Endometrial microvascular endothelial cells (primary cell): ENCODE data around the gene KRTAP10-8. TPM values are rescaled to one million over a fixed set of nuclear protein-coding genes. Genes with fewer than 3 reads are reported as not detected.
"Not testable (repeated sequence)": the region's sequence is repeated elsewhere in the genome, so short reads cannot be mapped to it uniquely, and the experiment has no call there.

Source experiments
- in situ Hi-C: cut with HindIII; loops from 2 replicates; pipeline ENCODE4 v1.10.0; 2017; ENCODE audit warnings: low sequenced_read_pairs, low pct_unique_long_range_greater_than_20kb; ENCODE audit errors: inconsistent ontology term
- total RNA-seq: library from RNA; depleted of rRNA; stranded (reverse); fragments of >200 nt; gene quantifications from one replicate; pipeline ENCODE4 v1.2.3, GENCODE V29; 2015; ENCODE audit errors: inconsistent ontology term

KRTAP10-8 gene
- total RNA-seq, 1 donor from 2014 or later = not detected

DNA sequence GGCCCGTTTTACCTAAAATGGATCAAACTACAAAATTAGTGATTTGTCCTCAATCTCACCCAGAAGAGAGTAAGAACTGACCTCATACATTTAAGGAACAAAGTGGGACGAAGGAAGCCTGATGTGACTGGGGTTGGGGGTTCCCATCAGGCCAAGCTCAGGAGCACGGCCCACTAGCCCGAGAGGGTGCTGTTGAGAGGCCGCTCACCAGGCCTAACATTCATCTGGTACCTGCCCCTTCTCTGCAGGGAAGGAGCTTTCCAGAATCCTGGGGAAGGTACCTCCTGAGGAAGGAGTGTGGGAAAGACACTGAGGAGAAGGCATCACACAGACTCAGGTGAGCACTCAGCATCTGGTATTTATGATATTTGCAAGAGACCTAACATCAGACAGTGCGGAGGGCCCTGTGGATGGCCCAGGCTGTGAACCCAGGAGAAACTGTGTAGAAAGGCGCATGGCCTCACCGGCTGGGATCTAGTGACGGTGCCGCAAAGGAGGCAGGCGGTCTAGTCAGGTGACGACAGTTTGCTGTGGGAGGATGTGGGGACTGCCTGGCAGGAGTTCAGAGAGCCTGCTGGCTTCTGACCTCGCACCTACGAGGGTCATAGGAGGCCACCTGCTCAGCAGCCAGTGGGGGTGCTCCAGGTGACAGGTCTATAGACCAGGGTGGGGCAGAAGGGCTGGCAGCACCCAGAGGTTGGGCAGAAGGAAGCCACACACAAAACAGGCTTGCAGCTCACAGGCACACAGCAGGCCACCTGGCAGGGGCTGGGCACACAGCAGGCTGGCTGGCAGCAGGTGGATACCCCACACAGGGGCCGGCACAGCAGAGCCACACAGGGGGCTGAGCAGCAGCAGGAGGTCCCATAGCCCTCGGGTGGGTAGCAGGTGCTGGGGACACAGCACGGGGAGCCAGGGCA, 42.0 kb downstream of the KRTAP10-8 start:
- in situ Hi-C loops = no loop called here

DNA sequence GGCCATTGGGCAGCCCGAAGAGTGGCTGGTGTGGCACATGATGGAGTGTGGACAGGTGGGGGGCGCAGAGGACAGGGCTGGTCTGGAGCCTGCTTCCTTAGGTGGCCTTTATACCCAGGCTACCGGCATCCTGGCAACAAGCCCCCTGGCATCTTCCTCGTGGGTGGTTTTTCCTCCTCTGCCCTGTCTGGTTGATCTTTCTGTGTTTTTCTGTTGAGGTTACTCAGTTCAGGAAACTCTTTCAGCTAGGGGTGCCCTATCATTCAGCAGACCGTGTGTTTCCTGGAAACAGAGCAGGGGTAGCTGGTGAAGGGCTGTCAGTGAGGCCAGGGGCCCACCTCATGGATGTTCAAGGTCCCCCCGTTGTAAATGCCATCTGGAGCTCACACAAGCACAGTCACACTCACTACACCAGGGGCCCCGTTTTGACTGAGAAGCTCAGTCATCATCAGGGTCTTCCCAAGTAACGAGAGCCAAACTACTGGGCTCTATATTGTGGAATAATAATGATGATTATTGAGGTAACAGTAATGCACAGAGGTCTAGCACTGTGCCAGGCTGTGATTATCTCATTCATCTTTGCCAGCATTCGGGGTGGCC, 42.8 kb downstream of the KRTAP10-8 start, which contains the start of gene KRTAP12-4:
Gene KRTAP12-4, minus strand, starts transcription at position 84 of the 600 bp plus-strand sequence. Its CDS starts 45 bp downstream, at position 39.
- in situ Hi-C loops = no loop called here

DNA sequence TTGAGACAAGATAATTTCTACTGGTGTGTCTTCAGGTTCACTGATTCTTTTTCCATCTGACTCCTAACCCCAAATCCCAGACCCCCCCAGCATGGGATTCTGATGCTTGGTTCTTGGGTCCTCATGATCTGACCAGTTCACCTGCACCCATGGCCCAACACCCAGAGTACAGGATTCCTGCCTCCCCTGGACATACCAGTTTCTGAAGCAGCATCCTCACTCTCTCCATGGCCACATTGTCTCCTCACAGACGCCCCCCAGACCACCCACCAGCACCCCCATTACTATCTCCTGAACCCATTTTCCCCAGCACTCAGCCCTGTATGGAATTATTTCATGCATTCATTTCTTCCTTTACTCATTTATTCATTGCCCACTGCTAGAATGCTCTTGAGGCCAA, 45.0 kb downstream of the KRTAP10-8 start:
- in situ Hi-C loops = no loop called here

DNA sequence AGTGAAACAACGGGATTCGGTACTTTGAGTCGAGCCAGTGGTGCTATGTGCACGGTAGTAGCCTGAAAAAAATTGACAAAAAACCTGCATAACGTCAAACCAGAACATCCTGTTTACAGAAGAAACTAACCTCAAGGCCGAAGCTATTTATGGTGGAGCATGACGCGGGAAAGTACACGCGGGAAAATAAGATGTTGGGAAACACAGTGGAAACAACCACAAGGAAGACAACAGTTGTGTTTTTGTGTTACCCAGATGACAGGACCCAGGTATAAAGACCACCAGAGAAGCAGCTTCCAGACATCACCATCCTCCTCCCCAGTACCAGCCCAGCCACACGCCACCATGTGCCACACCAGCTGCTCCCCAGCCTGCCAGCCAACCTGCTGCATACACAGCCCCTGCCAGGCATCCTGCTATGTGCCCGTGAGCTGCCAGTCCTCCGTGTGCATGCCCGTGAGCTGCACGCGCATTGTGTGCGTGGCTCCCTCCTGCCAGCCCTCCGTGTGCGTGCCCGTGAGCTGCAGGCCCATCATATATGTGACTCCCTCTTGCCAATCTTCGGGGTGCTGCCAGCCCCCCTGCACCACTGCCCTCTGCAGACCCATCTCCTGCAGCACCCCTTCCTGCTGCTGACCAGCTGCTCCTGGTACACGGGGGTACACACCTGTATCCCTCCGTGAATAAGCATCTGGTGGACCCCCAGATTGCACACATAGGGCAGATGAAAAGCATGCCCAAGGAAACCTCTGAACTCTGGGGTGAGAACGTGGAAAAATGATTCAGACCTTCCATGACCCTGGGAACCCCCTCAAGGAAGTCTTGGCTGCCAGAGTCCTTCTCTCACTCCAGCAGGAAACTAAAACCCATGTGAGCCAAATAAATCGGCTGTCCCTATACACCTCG, 46.0 kb downstream of the KRTAP10-8 start, which contains the start of gene KRTAP12-3:
Gene KRTAP12-3, plus strand, starts transcription at position 298 of the 906 bp plus-strand sequence. Its CDS starts 48 bp downstream, at position 346.
- in situ Hi-C loops = no loop called here

DNA sequence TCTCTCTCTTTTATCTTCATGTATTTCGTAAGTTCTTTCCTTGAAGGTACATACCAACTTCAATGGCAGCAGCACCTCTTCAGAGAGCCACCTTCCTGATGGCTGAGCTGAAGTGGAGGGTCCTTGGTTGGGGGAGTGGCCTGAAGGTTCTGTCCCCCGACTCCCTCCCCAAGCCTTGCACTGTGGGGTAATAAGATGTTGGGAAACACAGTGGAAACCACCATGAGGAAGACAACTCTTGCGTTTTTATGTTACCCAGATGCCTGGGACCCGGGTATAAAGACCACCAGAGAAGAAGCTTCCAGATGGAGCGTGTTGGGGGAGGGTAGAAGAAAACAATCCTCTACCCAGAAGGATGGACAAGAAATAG, 46.6 kb downstream of the KRTAP10-8 start:
- in situ Hi-C loops = no loop called here

DNA sequence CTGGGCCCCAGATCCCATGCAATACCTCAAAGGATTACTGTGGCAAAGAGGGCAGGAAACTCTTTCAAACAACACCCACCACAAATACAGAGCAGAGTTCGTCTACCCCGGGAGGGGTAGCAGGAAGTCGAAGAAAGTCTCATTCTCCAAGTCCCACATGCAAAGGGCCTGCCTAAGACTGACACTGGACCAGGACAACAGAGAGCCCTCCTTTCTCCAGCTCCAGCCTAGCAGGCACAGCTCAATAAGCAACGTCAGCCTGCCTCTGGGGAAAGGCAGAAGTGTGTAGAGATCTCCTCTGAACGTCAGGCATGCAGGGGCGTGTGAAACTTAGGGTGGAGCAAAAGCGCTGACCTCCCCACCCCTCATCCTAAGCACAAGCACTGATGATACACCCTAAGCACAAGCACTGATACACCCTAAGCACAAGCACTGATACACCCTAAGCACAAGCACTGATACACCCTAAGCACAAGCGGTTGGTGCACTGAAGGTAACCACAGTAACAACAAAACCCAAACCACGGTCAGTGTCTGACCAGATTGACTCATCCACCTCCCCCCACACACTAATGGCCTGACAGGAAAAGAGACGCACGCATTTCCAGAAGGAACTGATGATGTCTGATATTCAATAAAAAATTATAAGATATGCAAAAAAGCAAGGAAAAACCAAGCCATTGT, 47.2 kb downstream of the KRTAP10-8 start:
- in situ Hi-C loops = no loop called here

DNA sequence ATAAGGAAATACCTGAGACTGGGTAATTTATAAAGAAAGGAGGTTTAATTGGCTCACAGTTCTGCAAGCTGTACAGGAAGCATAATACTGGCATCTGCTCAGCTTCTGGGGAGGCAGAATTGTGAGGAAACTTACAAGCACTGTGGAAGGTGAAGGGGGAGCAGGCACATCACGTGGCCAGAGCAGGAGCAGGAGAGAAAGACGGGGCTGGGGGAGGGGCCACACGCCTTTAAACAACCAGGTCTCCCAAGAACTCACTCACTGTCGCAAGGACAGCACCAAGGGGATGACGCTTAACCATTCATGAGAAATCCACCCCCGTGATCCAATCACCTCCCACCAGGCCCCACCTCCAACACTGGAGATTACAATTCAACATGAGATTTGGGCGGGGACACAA, 49.7 kb downstream of the KRTAP10-8 start:
- in situ Hi-C loops = not testable (repeated sequence)

Other genes with a start within 250 kb of the KRTAP10-8 start
- 3.9 TPM for gene LRRC3, start 156.6 kb upstream of the KRTAP10-8 start, total RNA-seq
- gene KRTAP10-1, start 71.9 kb upstream of the KRTAP10-8 start, total RNA-seq = not detected
- gene KRTAP10-2, start 60.6 kb upstream of the KRTAP10-8 start, total RNA-seq = not detected
- not detected for gene KRTAP10-3, start 53.3 kb upstream of the KRTAP10-8 start, total RNA-seq
- not detected for gene KRTAP10-4, start 38.4 kb upstream of the KRTAP10-8 start, total RNA-seq
- not detected for gene KRTAP10-5, start 31.5 kb upstream of the KRTAP10-8 start, total RNA-seq
- gene KRTAP10-6, start 19.6 kb upstream of the KRTAP10-8 start, total RNA-seq = not detected
- not detected for gene KRTAP10-7, start 11.5 kb upstream of the KRTAP10-8 start, total RNA-seq
- gene KRTAP10-9, start 15.0 kb downstream of the KRTAP10-8 start, total RNA-seq = not detected
- gene KRTAP10-10, start 25.3 kb downstream of the KRTAP10-8 start, total RNA-seq = not detected
- not detected for gene KRTAP10-11, start 34.3 kb downstream of the KRTAP10-8 start, total RNA-seq
- not detected for gene KRTAP12-4, start 42.6 kb downstream of the KRTAP10-8 start, total RNA-seq
- not detected for gene KRTAP12-3, start 45.9 kb downstream of the KRTAP10-8 start, total RNA-seq
- gene KRTAP12-2, start 54.8 kb downstream of the KRTAP10-8 start, total RNA-seq = not detected
- gene KRTAP12-1, start 70.1 kb downstream of the KRTAP10-8 start, total RNA-seq = not detected
- gene KRTAP10-12, start 85.1 kb downstream of the KRTAP10-8 start, total RNA-seq = not detected
- not detected for gene TSPEAR, start 99.5 kb downstream of the KRTAP10-8 start, total RNA-seq
- gene UBE2G2, start 189.7 kb downstream of the KRTAP10-8 start, total RNA-seq = 102 TPM
- gene SUMO3, start 206.0 kb downstream of the KRTAP10-8 start, total RNA-seq = 82.4 TPM